Esophagus squamous epithelium (tissue), 4 donors: ENCODE results near the gene MGAT4C.
"Not testable (repeated sequence)": the region's sequence is repeated elsewhere in the genome, so short reads cannot be mapped to it uniquely, and the experiment has no call there.

Experiments
- POLR2A ChIP-seq, 4 donors: fragments of 450-650 bp; IDR thresholded peaks; one replicate each; pipeline ENCODE4 v1.6.1; 2017; ENCODE audit warnings: antibody characterized with exemption in 4 of 4, mild to moderate bottlenecking in 4 of 4, moderate library complexity in 3 of 4
- TF ChIP-seq, protein P1 (sequence below), 6 experiments: fragments of 450-650 bp in 4 of 6; fragments of 200-600 bp in 2 of 6; sonication (generic) in 2 of 6; IDR thresholded peaks; one replicate each; pipeline ENCODE4 v1.5.1; 2016 to 2019; ENCODE audit warnings: antibody characterized with exemption in 6 of 6, mild to moderate bottlenecking in 4 of 6, moderate library complexity in 4 of 6

DNA sequence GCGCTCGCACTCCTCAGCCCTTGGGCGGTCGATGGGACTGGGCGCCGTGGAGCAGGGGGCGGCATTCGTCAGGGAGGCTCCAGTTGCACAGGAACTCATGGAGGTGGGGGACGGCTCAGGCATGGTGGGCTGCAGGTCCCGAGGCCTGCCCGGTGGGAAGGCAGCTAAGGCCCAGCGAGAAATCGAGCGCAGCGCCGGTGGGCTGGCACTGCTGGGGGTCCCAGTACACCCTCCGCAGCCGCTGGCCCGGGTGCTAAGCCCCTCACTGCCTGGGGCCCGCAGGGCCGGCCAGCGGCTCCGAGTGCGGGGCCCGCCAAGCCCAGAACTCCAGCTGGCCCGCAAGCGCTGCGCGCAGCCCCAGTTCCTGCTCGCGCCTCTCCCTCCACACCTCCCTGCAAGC, 40.2 kb upstream of the MGAT4C start:
- TF ChIP-seq POLR2A (IDR thresholded peaks at IDR 0.05), result not testable (repeated sequence)
- TF ChIP-seq, protein P1, sequence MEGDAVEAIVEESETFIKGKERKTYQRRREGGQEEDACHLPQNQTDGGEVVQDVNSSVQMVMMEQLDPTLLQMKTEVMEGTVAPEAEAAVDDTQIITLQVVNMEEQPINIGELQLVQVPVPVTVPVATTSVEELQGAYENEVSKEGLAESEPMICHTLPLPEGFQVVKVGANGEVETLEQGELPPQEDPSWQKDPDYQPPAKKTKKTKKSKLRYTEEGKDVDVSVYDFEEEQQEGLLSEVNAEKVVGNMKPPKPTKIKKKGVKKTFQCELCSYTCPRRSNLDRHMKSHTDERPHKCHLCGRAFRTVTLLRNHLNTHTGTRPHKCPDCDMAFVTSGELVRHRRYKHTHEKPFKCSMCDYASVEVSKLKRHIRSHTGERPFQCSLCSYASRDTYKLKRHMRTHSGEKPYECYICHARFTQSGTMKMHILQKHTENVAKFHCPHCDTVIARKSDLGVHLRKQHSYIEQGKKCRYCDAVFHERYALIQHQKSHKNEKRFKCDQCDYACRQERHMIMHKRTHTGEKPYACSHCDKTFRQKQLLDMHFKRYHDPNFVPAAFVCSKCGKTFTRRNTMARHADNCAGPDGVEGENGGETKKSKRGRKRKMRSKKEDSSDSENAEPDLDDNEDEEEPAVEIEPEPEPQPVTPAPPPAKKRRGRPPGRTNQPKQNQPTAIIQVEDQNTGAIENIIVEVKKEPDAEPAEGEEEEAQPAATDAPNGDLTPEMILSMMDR (IDR thresholded peaks at IDR 0.05), result not testable (repeated sequence)
